H1 (cell line): ENCODE data around the gene CFH. TPM values are rescaled to one million over a fixed set of nuclear protein-coding genes. Genes with fewer than 3 reads are reported as not detected.

Experiments used
- CTCF ChIA-PET: fragments of 300-600 bp; sonication (Branson Sonifier 250); formaldehyde crosslinking; loops from one replicate; lab custom pipeline; 2021; ENCODE audit not compliant: partially characterized antibody; lab: Charles Lee
- POLR2A ChIA-PET: fragments of 300-600 bp; sonication (Branson Sonifier 250); formaldehyde crosslinking; loops from one replicate; lab custom pipeline; 2021; ENCODE audit warnings: inconsistent platforms; ENCODE audit not compliant: partially characterized antibody; lab: Charles Lee
- DNase-seq, 2 experiments: peaks; one replicate each; pipeline versions ENCODE4 v3.0.0 to v3.0.0-alpha.2; 2010 to 2022; ENCODE audit warnings: low spot score in 2 of 2, low read depth in 1 of 2, mixed read lengths in 1 of 2
- FAIRE-seq: peaks from 2 replicates; lab custom pipeline; 2011; peaks lifted over from hg19 to GRCh38; lab: Jason Lieb, UNC
- H2AFZ ChIP-seq: 2 replicates; pipeline ENCODE4 v1.8.1; 2012; ENCODE audit warnings: low read length, inconsistent platforms
- H2AK5ac ChIP-seq: 2 replicates; pipeline ENCODE4 v1.6.1; 2013; ENCODE audit warnings: low read depth, low read length
- H2BK120ac ChIP-seq: replicated peaks from 2 replicates; pipeline ENCODE3; 2013; ENCODE audit warnings: low read depth, low read length, inconsistent platforms
- H2BK12ac ChIP-seq: 2 replicates; pipeline ENCODE4 v1.6.1; 2013; ENCODE audit warnings: low read depth, low read length
- H2BK15ac ChIP-seq: 2 replicates; pipeline ENCODE4 v1.6.1; 2013; ENCODE audit warnings: low read length
- H2BK20ac ChIP-seq: 2 replicates; pipeline ENCODE4 v1.6.1; 2013; ENCODE audit warnings: low read length
- H2BK5ac ChIP-seq: 2 replicates; pipeline ENCODE4 v1.6.1; 2013; ENCODE audit warnings: low read depth, low read length
- H3K14ac ChIP-seq: 2 replicates; pipeline ENCODE4 v1.6.1; 2013; ENCODE audit warnings: inconsistent platforms; ENCODE audit not compliant: insufficient read length
- H3K18ac ChIP-seq: 2 replicates; pipeline ENCODE4 v1.6.1; 2013; ENCODE audit warnings: low read length; ENCODE audit errors: extremely low read depth
- H3K23ac ChIP-seq: 2 replicates; pipeline ENCODE4 v1.6.1; 2013; ENCODE audit warnings: inconsistent platforms; ENCODE audit not compliant: insufficient read length
- H3K23me2 ChIP-seq: 2 replicates; pipeline ENCODE4 v1.6.1; 2013; ENCODE audit warnings: low read depth, low read length
- H3K27ac ChIP-seq: 2 replicates; pipeline ENCODE4 v1.6.1; 2011; ENCODE audit warnings: low read depth, low read length, inconsistent platforms
- H3K27me3 ChIP-seq, 4 experiments: replicated peaks in 1 of 4; 1 replicate in 1 of 4; 2 replicates in 3 of 4; pipeline versions ENCODE4 v1.6.1 to v1.8.1; 2011 to 2013; ENCODE audit warnings: low read length in 3 of 4, mild to moderate bottlenecking in 3 of 4, inconsistent platforms in 2 of 4, mixed read lengths in 2 of 4, moderate library complexity in 1 of 4; ENCODE audit not compliant: control insufficient read depth in 3 of 4, insufficient read depth in 3 of 4; ENCODE audit errors: extremely low read depth in 1 of 4
- H3K36me3 ChIP-seq, 4 experiments: 2 replicates each; pipeline versions ENCODE4 v1.6.1 to v1.8.1; 2011 to 2013; ENCODE audit warnings: mild to moderate bottlenecking in 4 of 4, low read length in 3 of 4, moderate library complexity in 2 of 4, control low read depth in 1 of 4, inconsistent platforms in 1 of 4; ENCODE audit not compliant: insufficient read depth in 4 of 4, control insufficient read depth in 2 of 4
- H3K4ac ChIP-seq: replicated peaks from 2 replicates; pipeline ENCODE3; 2013; ENCODE audit warnings: low read length, low read depth, mixed read lengths, inconsistent platforms; ENCODE audit not compliant: insufficient read length
- H3K4me1 ChIP-seq, 4 experiments: replicated peaks in 1 of 4; 1 replicate in 1 of 4; 2 replicates in 3 of 4; pipeline versions ENCODE4 v1.6.1 to v1.8.1; 2011 to 2013; ENCODE audit warnings: low read length in 3 of 4, inconsistent platforms in 2 of 4, mixed read lengths in 1 of 4; ENCODE audit not compliant: insufficient read depth in 4 of 4, control insufficient read depth in 3 of 4
- H3K4me2 ChIP-seq, 2 experiments: 2 replicates each; pipeline versions ENCODE4 v1.6.1 to v1.8.1; 2011 to 2013; ENCODE audit warnings: low read depth in 2 of 2, low read length in 2 of 2, control low read depth in 1 of 2, inconsistent platforms in 1 of 2, mild to moderate bottlenecking in 1 of 2; ENCODE audit not compliant: insufficient read depth in 1 of 2
- H3K4me3 ChIP-seq, 4 experiments: fragments of 200-600, 300-600 bp in 1 of 4; sonication (generic), shearing (Covaris generic), sonication (Bioruptor Twin) in 1 of 4; 2 replicates each; pipeline versions ENCODE4 v1.5.1 to v1.8.1; 2011 to 2016; ENCODE audit warnings: low read length in 4 of 4, low read depth in 3 of 4, control low read depth in 2 of 4, inconsistent platforms in 2 of 4, mild to moderate bottlenecking in 2 of 4, mixed read lengths in 1 of 4, moderate library complexity in 1 of 4; ENCODE audit not compliant: insufficient read depth in 2 of 4; ENCODE audit errors: extremely low read depth in 1 of 4
- H3K56ac ChIP-seq: replicated peaks from 2 replicates; pipeline ENCODE3; 2013; ENCODE audit warnings: low read depth, mild to moderate bottlenecking, mixed read lengths, low read length, inconsistent platforms; ENCODE audit not compliant: insufficient read length
- H3K79me1 ChIP-seq: 2 replicates; pipeline ENCODE4 v1.6.1; 2013; ENCODE audit warnings: low read depth, low read length, control low read depth
- H3K79me2 ChIP-seq, 2 experiments: 2 replicates each; pipeline versions ENCODE4 v1.6.1 to v1.8.1; 2012 to 2013; ENCODE audit warnings: low read length in 2 of 2, mild to moderate bottlenecking in 2 of 2, inconsistent platforms in 1 of 2; ENCODE audit not compliant: insufficient read depth in 2 of 2, control insufficient read depth in 1 of 2
- H3K9ac ChIP-seq, 4 experiments: replicated peaks in 1 of 4; 1 replicate in 1 of 4; 2 replicates in 3 of 4; pipeline versions ENCODE4 v1.6.1 to v1.8.1; 2011 to 2013; ENCODE audit warnings: low read depth in 3 of 4, low read length in 3 of 4, control low read depth in 2 of 4, mild to moderate bottlenecking in 2 of 4, moderate library complexity in 2 of 4, inconsistent platforms in 1 of 4; ENCODE audit errors: extremely low read depth in 1 of 4
- H3K9me3 ChIP-seq, 2 experiments: 2 replicates each; pipeline versions ENCODE4 v1.6.1 to v1.8.1; 2012 to 2013; ENCODE audit warnings: mild to moderate bottlenecking in 2 of 2, moderate library complexity in 2 of 2, control low read depth in 1 of 2, inconsistent platforms in 1 of 2, low read depth in 1 of 2, low read length in 1 of 2, mixed read lengths in 1 of 2; ENCODE audit not compliant: insufficient read depth in 2 of 2
- H4K20me1 ChIP-seq, 2 experiments: replicated peaks in 1 of 2; 2 replicates each; pipeline versions ENCODE3 to v1.8.1; 2011 to 2013; ENCODE audit warnings: inconsistent platforms in 2 of 2, low read length in 2 of 2, mild to moderate bottlenecking in 1 of 2; ENCODE audit not compliant: insufficient read depth in 2 of 2, control insufficient read depth in 1 of 2
- H4K5ac ChIP-seq: 2 replicates; pipeline ENCODE4 v1.6.1; 2013; ENCODE audit warnings: low read length, low read depth, mixed read lengths, inconsistent platforms; ENCODE audit not compliant: insufficient read length
- H4K8ac ChIP-seq: 2 replicates; pipeline ENCODE4 v1.8.0; 2013; ENCODE audit warnings: mild to moderate bottlenecking, moderate library complexity, low read length, inconsistent platforms; ENCODE audit not compliant: insufficient read depth; ENCODE audit errors: extremely low read depth
- H4K91ac ChIP-seq: replicated peaks from 2 replicates; pipeline ENCODE3; 2013; ENCODE audit warnings: low read length, mixed read lengths, inconsistent platforms; ENCODE audit not compliant: insufficient read length
- CEBPB ChIP-seq: IDR thresholded peaks from 2 replicates; pipeline ENCODE4 v1.6.1; 2012; ENCODE audit warnings: low read depth, low read length
- CREB1 ChIP-seq: IDR thresholded peaks from 2 replicates; pipeline ENCODE4 v1.6.1; 2012; ENCODE audit warnings: inconsistent platforms
- GABPA ChIP-seq: IDR thresholded peaks from 2 replicates; pipeline ENCODE4 v1.6.1; 2011; ENCODE audit warnings: mild to moderate bottlenecking, low read length, moderate library complexity, borderline replicate concordance; ENCODE audit not compliant: insufficient read depth
- KDM4A ChIP-seq: IDR thresholded peaks from one replicate; pipeline ENCODE4 v1.7.1; 2012; ENCODE audit warnings: low read depth, mild to moderate bottlenecking, moderate library complexity, low read length, inconsistent platforms; ENCODE audit not compliant: severe bottlenecking
- POU5F1 ChIP-seq: IDR thresholded peaks from 2 replicates; pipeline ENCODE4 v1.6.1; 2011; ENCODE audit warnings: low read depth, mild to moderate bottlenecking, low read length, moderate library complexity
- RFX5 ChIP-seq: IDR thresholded peaks from 2 replicates; pipeline ENCODE4 v1.6.1; 2011; ENCODE audit warnings: low read depth, low read length, improper control_type of control experiment, borderline replicate concordance
- RNF2 ChIP-seq: fragments of 200-900, 300-1000 bp; sonication (generic); IDR thresholded peaks from 2 replicates; pipeline ENCODE4 v1.7.1; 2016; ENCODE audit warnings: borderline replicate concordance, low read depth, mild to moderate bottlenecking, antibody characterized with exemption, low read length; ENCODE audit not compliant: poor library complexity, severe bottlenecking; ENCODE audit errors: missing control alignments
- TAF1 ChIP-seq: IDR thresholded peaks from 2 replicates; pipeline ENCODE4 v1.6.1; 2011; ENCODE audit warnings: mild to moderate bottlenecking, low read depth, low read length
- WGBS, 2 experiments: shearing (Covaris generic) in 1 of 2; methylation state at CpG; one replicate each; pipeline versions ENCODE4 v1.1.6 to v1.1.7; 2013 to 2015; ENCODE audit warnings: low lambda C conversion rate in 2 of 2, mixed read lengths in 2 of 2, inconsistent platforms in 1 of 2, low coverage in 1 of 2, missing lambda C conversion rate in 1 of 2; ENCODE audit not compliant: insufficient replicate concordance in 2 of 2, insufficient coverage in 1 of 2, insufficient read length in 1 of 2; ENCODE audit errors: extremely low coverage in 1 of 2, missing lambda C conversion rate in 1 of 2; 5-methylcytosine and 5-hydroxymethylcytosine counted together
- polyA plus RNA-seq, 7 experiments: library from polyadenylated mRNA; depleted of rRNA in 3 of 7; stranded (reverse) in 5 of 7; unstranded in 2 of 7; fragments of >200 nt in 5 of 7; fragments of 200-250 nt in 2 of 7; gene quantifications; 1 replicate in 5 of 7; 2 replicates in 1 of 7; 4 replicates in 1 of 7; pipeline versions ENCODE4 v1.2.1 to v1.2.3, GENCODE V29; 2011 to 2013; ENCODE audit warnings: missing spikeins in 2 of 7, mixed read lengths in 2 of 7
- total RNA-seq: library from RNA; stranded (reverse); fragmentation: NEBNext Ultra II Directional; extraction: Animal tissue kit (Norgen Biotek cat#: 25700); gene quantifications from 2 replicates; pipeline ENCODE4 v1.2.1, GENCODE V29; 2021

The CFH gene
- total and polyA plus RNA-seq, 2 of the 8 experiments (the other 6 are each of a cell fraction or from before 2014, with no cell fraction given) = not detected

- Histone ChIP-seq H3K36me3 (no peaks in the 10 kb centered on the region), H3K9me3 (no peaks in the 10 kb centered on the region), H2BK20ac (no peak overlapping the region), H3K14ac (no peak overlapping the region), H4K91ac (no peak overlapping the region), H3K56ac (no peak overlapping the region), H3K79me2 (no peaks in the 10 kb centered on the region), H4K5ac (no peak overlapping the region), H3K4me2 (no peak overlapping the region), H2BK120ac (no peak overlapping the region), H3K23ac (no peak overlapping the region), H4K20me1 (no peaks in the 10 kb centered on the region), H2AFZ (no peak overlapping the region), H3K27me3 (no peaks in the 10 kb centered on the region), H2BK15ac (no peak overlapping the region), H3K4me1 (no peaks in the 10 kb centered on the region), H3K27ac (no peak overlapping the region), H2BK12ac (no peak overlapping the region), H3K9ac (no peak overlapping the region), H3K4ac (no peak overlapping the region), H3K79me1 (no peaks in the 10 kb centered on the region), H2AK5ac (no peak overlapping the region), H3K18ac (no peak overlapping the region), H2BK5ac (no peak overlapping the region), H3K4me3 (no peak overlapping the region), H3K23me2 (no peaks in the 10 kb centered on the region), H4K8ac (no peak overlapping the region)
- no peak for DNase-seq
- no peak for FAIRE-seq
- TF ChIP-seq TAF1 (no peak), CREB1 (no peak), POU5F1 (no peak), GABPA (no peak), RFX5 (no peak), CEBPB (no peak), KDM4A (no peak), RNF2 (no peak)
- ChIA-PET CTCF (no interaction called here), POLR2A (no interaction called here)
- 95% methylated on average over 4 of the region's 4 CpGs; no CpG with 5 or more reads in 1 of the 2 experiments for WGBS, 2 experiments
Observed at GRCh38 chr1:196684476-196684875, 32.6 kb downstream of the CFH start.
